ENCODE results near the gene MSH6.

MSH6 gene

DNA sequence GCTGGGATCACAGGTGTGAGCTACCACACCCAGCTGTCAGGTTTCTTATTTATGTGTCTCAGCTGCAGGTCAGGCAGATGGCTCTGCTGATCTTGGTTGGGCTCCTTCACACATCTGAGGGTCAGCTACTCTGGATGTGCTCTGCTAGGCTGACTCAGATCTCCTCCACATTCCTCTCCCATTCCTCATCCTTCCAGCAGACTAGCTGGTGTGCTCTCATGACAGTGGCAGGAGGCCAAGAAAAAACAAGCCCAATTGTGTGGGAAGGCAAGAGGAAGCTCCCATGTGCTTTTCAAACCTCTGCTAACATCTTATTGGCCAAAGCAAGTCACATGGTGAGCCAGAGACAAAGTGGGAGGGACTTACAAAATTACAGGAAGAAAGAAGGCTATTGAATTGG is 11.7 kb upstream of the MSH6 start:
- DNase-seq (ENCODE audit: low read depth): peak; percentile 97
- TF ChIP-seq, protein P1, sequence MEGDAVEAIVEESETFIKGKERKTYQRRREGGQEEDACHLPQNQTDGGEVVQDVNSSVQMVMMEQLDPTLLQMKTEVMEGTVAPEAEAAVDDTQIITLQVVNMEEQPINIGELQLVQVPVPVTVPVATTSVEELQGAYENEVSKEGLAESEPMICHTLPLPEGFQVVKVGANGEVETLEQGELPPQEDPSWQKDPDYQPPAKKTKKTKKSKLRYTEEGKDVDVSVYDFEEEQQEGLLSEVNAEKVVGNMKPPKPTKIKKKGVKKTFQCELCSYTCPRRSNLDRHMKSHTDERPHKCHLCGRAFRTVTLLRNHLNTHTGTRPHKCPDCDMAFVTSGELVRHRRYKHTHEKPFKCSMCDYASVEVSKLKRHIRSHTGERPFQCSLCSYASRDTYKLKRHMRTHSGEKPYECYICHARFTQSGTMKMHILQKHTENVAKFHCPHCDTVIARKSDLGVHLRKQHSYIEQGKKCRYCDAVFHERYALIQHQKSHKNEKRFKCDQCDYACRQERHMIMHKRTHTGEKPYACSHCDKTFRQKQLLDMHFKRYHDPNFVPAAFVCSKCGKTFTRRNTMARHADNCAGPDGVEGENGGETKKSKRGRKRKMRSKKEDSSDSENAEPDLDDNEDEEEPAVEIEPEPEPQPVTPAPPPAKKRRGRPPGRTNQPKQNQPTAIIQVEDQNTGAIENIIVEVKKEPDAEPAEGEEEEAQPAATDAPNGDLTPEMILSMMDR (IDR thresholded peaks at IDR 0.05; ENCODE audit: insufficient read depth, low read depth, low read length, missing control alignments): no peak
- no peak overlapping the region for H3K4me3 ChIP-seq (ENCODE audit: low read length)

DNA sequence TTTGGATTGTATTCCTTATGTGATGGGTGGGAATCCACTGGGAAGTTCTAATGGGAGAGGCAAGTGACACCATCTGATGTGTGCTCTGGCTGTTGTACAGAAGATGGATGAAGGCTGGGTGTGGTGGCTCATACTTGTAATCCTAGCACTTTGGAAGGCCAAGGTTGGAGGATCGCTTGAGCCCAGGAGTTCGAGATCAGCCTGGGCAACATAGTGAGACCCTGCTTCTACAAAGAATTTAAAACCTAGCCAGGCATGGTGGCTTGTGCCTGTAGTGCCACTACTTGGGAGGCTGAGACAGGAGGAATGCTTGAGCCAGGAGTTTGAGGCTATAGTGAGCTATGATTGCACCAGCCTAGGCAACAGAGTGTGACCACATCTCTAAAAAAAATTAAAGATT is 10.6 kb upstream of the MSH6 start:
- TF ChIP-seq, protein P1 (IDR thresholded peaks at IDR 0.05; ENCODE audit: insufficient read depth, low read depth, low read length, missing control alignments): no peak
- DNase-seq (ENCODE audit: low read depth): no peak
- H3K4me3 ChIP-seq (ENCODE audit: low read length): no peak overlapping the region

DNA sequence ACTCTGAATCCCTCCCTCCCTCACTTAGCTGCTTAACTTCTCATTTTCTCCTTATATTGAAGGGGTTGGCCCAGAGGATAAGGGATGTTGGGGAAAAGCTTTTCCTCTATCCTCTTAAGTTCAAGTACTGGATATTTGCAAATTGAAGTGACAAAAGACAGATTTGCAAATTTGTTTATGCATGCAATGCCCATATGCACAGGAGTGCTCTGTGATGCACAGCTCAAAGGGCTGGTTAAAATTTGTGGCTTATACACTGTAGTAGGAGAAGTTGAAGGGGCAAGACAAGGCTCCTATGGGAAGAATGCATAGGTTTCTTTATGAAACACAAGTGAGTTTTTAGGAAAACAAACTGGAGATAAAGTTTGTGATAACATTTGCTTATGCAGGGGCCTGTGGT is 8.4 kb upstream of the MSH6 start:
- DNase-seq (ENCODE audit: low read depth): no peak
- TF ChIP-seq, protein P1 (IDR thresholded peaks at IDR 0.05; ENCODE audit: insufficient read depth, low read depth, low read length, missing control alignments): no peak
- no peak overlapping the region for H3K4me3 ChIP-seq (ENCODE audit: low read length)

DNA sequence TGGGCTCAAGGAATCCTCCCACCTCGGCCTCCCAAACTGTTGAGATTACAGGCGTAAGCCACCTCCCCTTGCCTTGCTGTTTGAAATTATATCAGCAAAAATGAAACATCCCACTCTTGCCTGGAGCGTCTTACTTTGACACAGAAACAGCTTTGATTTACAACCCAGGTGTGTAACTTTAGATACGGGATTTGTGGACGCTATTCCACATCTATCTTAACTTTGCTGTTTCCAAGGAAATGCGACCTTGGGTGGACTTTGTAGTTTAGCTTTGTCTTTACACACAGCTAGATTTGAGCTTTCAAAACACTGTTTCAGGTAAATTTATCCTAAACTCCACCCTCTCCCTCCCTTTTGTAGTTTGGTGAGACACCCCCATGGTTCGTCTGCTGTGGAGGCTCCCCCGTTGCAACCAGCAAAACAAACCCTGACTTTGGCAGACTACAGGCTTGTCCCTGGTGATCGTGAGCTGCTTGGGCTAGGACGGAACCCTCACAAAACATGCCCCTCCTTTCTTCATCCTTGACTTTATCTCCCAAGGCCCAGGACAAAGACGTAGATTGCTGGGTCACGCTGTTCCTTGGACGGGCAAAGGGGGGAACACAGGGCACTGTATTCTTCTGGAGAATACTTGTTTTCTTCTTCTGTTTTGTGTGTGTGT is 5.5 kb upstream of the MSH6 start:
- TF ChIP-seq, protein P1 (IDR thresholded peaks at IDR 0.05; ENCODE audit: insufficient read depth, low read depth, low read length, missing control alignments): no peak
- H3K4me3 ChIP-seq (ENCODE audit: low read length): no peak overlapping the region
- no peak for DNase-seq (ENCODE audit: low read depth)

DNA sequence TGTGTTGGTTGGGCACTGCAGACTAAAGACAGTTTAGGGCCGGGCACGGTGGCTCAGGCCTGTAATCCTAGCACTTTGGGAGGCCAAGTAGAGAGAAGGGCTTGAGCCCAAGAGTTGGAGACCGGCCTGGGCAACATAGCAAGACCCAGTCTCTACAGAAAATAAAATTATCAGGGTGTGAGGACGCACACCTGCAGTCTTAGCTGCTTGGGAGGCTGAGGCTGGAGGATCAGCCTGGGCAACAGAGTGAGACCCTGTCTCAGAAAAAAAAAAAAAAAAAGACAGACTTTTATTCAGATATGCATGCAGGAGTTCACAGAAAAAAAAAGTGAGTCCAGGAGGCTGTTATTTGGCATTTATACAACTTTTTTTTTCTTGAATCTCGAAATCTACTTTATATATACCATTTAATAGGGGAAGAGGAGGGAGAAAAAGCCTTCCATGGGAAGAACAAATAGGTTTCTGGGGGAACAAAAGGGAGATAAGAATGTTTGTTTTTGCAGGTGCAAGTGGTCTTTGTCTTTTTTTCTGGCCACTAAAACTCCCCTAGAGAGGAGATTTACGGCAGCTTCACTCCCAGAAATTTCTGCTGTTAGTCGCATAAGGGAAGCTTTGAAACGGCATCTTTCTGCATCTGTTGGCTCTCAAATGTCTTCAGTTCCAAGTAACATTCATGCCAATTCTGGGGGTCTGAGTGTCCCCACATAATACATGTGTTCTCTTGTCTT is 4.1 kb upstream of the MSH6 start:
- TF ChIP-seq, protein P1 (IDR thresholded peaks at IDR 0.05; ENCODE audit: insufficient read depth, low read depth, low read length, missing control alignments): no peak
- H3K4me3 ChIP-seq (ENCODE audit: low read length): no peak overlapping the region
- DNase-seq (ENCODE audit: low read depth): no peak

DNA sequence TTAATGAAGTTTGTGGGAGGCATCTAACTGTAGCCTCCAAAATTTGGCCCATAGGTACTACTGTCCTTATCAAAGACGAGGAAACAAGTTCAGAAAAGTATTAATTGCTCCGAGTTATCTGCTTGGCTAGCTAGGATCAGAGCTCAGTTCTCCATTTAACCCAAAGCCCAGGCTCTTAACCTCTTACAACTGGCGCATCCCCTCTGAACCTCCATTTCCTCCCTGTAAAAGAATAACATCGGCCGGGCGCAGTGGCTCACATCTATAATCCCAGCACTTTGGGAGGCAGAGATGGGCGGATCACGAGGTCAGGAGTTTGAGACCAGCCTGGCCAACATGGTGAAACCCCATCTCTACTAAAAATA is 3.5 kb upstream of the MSH6 start:
- TF ChIP-seq, protein P1 (IDR thresholded peaks at IDR 0.05; ENCODE audit: insufficient read depth, low read depth, low read length, missing control alignments): no peak
- no peak for DNase-seq (ENCODE audit: low read depth)
- no peak overlapping the region for H3K4me3 ChIP-seq (ENCODE audit: low read length)

DNA sequence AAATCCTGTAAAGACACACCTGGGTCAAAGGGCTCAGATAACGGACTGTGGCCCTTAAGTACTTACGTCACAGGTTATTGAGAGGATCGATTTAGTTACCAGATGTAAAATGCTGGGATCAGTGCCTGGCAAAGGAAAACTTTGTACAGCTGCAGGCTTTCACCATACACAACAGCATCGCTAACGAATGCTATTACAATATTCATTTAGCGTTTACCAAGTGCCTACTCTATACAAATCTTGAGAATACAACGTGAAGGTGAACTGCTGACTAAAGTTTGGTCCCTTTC is 619 bp upstream of the MSH6 start:
- TF ChIP-seq, protein P1 (IDR thresholded peaks at IDR 0.05; ENCODE audit: insufficient read depth, low read depth, low read length, missing control alignments): no peak
- peak overlapping the region; percentile 60 for H3K4me3 ChIP-seq (ENCODE audit: low read length)
- DNase-seq (ENCODE audit: low read depth): no peak

All from epithelial cell of esophagus (primary cell).